Body of pancreas (tissue), 4 donors: Measurements from ENCODE around the gene MCTP1. TPM values are rescaled to one million over a fixed set of nuclear protein-coding genes. Genes with fewer than 3 reads are reported as not detected.

Experiments used
- ATAC-seq: fragments of 150-250 bp; one replicate; pipeline ENCODE4 v1.9.1; 2016
- DNase-seq, 4 donors: peaks; one replicate each; pipeline ENCODE4 v3.0.0-alpha.2; 2019
- H3K27ac ChIP-seq, 4 donors: fragments of 200-600 bp; sonication (generic); 1 replicate in 3 of 4; 2 replicates in 1 of 4; pipeline versions ENCODE4 v1.5.1 to v1.6.1; 2016 to 2019; ENCODE audit warnings: mild to moderate bottlenecking in 1 of 4, mixed read lengths in 1 of 4, moderate library complexity in 1 of 4
- H3K27me3 ChIP-seq, 2 donors: fragments of 200-600 bp; sonication (generic); one replicate each; pipeline ENCODE4 v1.6.0; 2016; ENCODE audit warnings: mild to moderate bottlenecking in 1 of 2
- H3K36me3 ChIP-seq, 2 donors: fragments of 200-600 bp; sonication (generic); replicated peaks in 1 of 2; 2 replicates each; pipeline ENCODE4 v1.5.1; 2016; ENCODE audit warnings: low read depth in 2 of 2; ENCODE audit not compliant: insufficient read depth in 1 of 2
- H3K4me1 ChIP-seq: fragments of 200-600 bp; sonication (generic); one replicate; pipeline ENCODE4 v1.6.0; 2016
- H3K4me3 ChIP-seq, 2 donors: fragments of 200-600 bp; sonication (generic); 1 replicate in 1 of 2; 2 replicates in 1 of 2; pipeline ENCODE4 v1.5.1; 2016 to 2019
- H3K9me3 ChIP-seq, 3 donors: fragments of 200-600 bp; sonication (generic); 1 replicate in 2 of 3; 2 replicates in 1 of 3; pipeline ENCODE4 v1.5.1; 2016
- CTCF ChIP-seq, 7 experiments: fragments of 450-650 bp in 4 of 7; fragments of 200-600 bp in 3 of 7; sonication (generic) in 3 of 7; IDR thresholded peaks; one replicate each; pipeline ENCODE4 v1.5.1; 2016 to 2019; ENCODE audit warnings: antibody characterized with exemption in 7 of 7
- POLR2A ChIP-seq, 3 donors: fragments of 450-650 bp; IDR thresholded peaks; one replicate each; pipeline ENCODE4 v1.6.1; 2016; ENCODE audit warnings: antibody characterized with exemption in 3 of 3, mild to moderate bottlenecking in 2 of 3
- WGBS, 2 donors: methylation state at CpG; one replicate each; pipeline ENCODE4 v1.1.5; 2017; 5-methylcytosine and 5-hydroxymethylcytosine counted together
- intact Hi-C: fragments of 100-400 bp; cut with DNase I; formaldehyde crosslinking; loops from one replicate; pipeline ENCODE4 v1.15.1; 2023
- total RNA-seq, 2 donors: library from RNA; depleted of rRNA; stranded (reverse); fragments of >200 nt; gene quantifications; one replicate each; pipeline ENCODE4 v1.1.0, GENCODE V29; 2016

MCTP1 gene
- total RNA-seq, 2 donors from 2014 or later, result 3.6 to 8.8 TPM

- 82 to 88% methylated on average over 9 of the region's 9 CpGs for WGBS, 2 donors
- H3K27ac ChIP-seq, result no peak overlapping the region
- no peak for DNase-seq
- H3K9me3 ChIP-seq, result no peaks in the 10 kb centered on the region
- H3K27me3 ChIP-seq, result no peaks in the 10 kb centered on the region
- H3K4me3 ChIP-seq, result no peak overlapping the region
- ATAC-seq, result no peak
- intact Hi-C loops, result no loop called here
- H3K36me3 ChIP-seq, result no peaks in the 10 kb centered on the region
- H3K4me1 ChIP-seq, result no peaks in the 10 kb centered on the region
- TF ChIP-seq CTCF (IDR thresholded peaks at IDR 0.05) (no peak), POLR2A (IDR thresholded peaks at IDR 0.05) (no peak)
Observed at GRCh38 chr5:94891972-94892371, 392.9 kb downstream of the MCTP1 start.

- TF ChIP-seq POLR2A (IDR thresholded peaks at IDR 0.05) (no peak), CTCF (IDR thresholded peaks at IDR 0.05) (no peak)
- Histone ChIP-seq H3K4me3 (no peak overlapping the region), H3K36me3 (no peaks in the 10 kb centered on the region), H3K4me1 (no peaks in the 10 kb centered on the region), H3K9me3 (no peaks in the 10 kb centered on the region), H3K27ac (no peak overlapping the region), H3K27me3 (no peaks in the 10 kb centered on the region)
- WGBS, 2 donors, result 73 to 82% methylated on average over 5 of the region's 5 CpGs
- intact Hi-C loops, result no loop called here
- ATAC-seq (no peak), DNase-seq (no peak)
Observed at GRCh38 chr5:94891565-94891964, 393.3 kb downstream of the MCTP1 start.

GRCh38 chr5:94890907-94891306, 394.0 kb downstream of the MCTP1 start:
- DNase-seq, result no peak
- Histone ChIP-seq H3K9me3 (no peaks in the 10 kb centered on the region), H3K4me3 (no peak overlapping the region), H3K4me1 (no peaks in the 10 kb centered on the region), H3K36me3 (no peaks in the 10 kb centered on the region), H3K27ac (no peak overlapping the region), H3K27me3 (no peaks in the 10 kb centered on the region)
- intact Hi-C loops, result no loop called here
- no peak for ATAC-seq
- TF ChIP-seq CTCF (IDR thresholded peaks at IDR 0.05) (no peak), POLR2A (IDR thresholded peaks at IDR 0.05) (no peak)
- 22 to 29% methylated on average over 4 of the region's 4 CpGs for WGBS, 2 donors

- DNase-seq (no peak), ATAC-seq (no peak)
- intact Hi-C loops, result no loop called here
- Histone ChIP-seq H3K27ac (no peak overlapping the region), H3K27me3 (no peaks in the 10 kb centered on the region), H3K4me3 (no peak overlapping the region), H3K4me1 (no peaks in the 10 kb centered on the region), H3K9me3 (no peaks in the 10 kb centered on the region), H3K36me3 (no peaks in the 10 kb centered on the region)
- WGBS, 2 donors, result 65 to 75% methylated on average over 3 of the region's 3 CpGs
- no peak for TF ChIP-seq POLR2A (IDR thresholded peaks at IDR 0.05)
- no peak for TF ChIP-seq CTCF (IDR thresholded peaks at IDR 0.05)
Observed at GRCh38 chr5:94888674-94889073, 396.2 kb downstream of the MCTP1 start.

- DNase-seq (no peak), ATAC-seq (no peak)
- Histone ChIP-seq H3K27me3 (no peaks in the 10 kb centered on the region), H3K9me3 (no peaks in the 10 kb centered on the region), H3K27ac (no peak overlapping the region), H3K4me3 (no peak overlapping the region), H3K4me1 (no peaks in the 10 kb centered on the region), H3K36me3 (no peaks in the 10 kb centered on the region)
- intact Hi-C loops, result no loop called here
- WGBS, 2 donors, result 52 to 70% methylated on average over 2 of the region's 2 CpGs
- no peak for TF ChIP-seq CTCF (IDR thresholded peaks at IDR 0.05)
- TF ChIP-seq POLR2A (IDR thresholded peaks at IDR 0.05), result no peak
Observed at GRCh38 chr5:94885931-94886330, 399.0 kb downstream of the MCTP1 start.
